ENCODE results near the gene B4GALNT4.
A peak's percentile ranks its signal among the peaks of the same experiment; 100 is the strongest.
"Not testable (repeated sequence)": the region's sequence is repeated elsewhere in the genome, so short reads cannot be mapped to it uniquely, and the experiment has no call there.

B4GALNT4 gene, protein sequence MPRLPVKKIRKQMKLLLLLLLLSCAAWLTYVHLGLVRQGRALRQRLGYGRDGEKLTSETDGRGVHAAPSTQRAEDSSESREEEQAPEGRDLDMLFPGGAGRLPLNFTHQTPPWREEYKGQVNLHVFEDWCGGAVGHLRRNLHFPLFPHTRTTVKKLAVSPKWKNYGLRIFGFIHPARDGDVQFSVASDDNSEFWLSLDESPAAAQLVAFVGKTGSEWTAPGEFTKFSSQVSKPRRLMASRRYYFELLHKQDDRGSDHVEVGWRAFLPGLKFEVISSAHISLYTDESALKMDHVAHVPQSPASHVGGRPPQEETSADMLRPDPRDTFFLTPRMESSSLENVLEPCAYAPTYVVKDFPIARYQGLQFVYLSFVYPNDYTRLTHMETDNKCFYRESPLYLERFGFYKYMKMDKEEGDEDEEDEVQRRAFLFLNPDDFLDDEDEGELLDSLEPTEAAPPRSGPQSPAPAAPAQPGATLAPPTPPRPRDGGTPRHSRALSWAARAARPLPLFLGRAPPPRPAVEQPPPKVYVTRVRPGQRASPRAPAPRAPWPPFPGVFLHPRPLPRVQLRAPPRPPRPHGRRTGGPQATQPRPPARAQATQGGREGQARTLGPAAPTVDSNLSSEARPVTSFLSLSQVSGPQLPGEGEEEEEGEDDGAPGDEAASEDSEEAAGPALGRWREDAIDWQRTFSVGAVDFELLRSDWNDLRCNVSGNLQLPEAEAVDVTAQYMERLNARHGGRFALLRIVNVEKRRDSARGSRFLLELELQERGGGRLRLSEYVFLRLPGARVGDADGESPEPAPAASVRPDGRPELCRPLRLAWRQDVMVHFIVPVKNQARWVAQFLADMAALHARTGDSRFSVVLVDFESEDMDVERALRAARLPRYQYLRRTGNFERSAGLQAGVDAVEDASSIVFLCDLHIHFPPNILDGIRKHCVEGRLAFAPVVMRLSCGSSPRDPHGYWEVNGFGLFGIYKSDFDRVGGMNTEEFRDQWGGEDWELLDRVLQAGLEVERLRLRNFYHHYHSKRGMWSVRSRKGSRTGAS

GRCh38 chr11:369336-370018, at the start of gene B4GALNT4:
Gene B4GALNT4 (plus strand): TSS chr11:369499. CDS start chr11:369804, 305 bp downstream.
- DNase-seq (ENCODE audit: low spot score): peak; percentile 69

DNA sequence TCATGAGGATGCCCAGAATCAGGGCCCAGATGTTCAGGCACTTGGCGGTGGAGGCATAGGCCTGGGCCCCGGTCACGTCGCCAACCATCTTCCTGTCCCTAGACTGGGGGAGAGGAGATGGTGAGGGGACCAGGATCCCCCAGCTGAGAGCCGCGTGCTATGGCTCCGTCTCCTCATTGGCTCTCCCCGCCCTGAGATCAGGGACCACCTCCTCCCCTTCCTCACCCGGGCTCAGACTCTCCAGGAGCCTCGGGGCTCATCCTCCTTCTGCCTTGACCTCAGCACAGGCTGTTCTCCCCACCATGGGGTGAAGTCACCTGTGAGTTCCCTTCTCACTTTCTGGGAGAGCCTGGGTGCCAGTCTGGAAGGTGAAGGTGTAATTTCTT, 49.4 kb upstream of the B4GALNT4 start:
- DNase-seq (ENCODE audit: low spot score): not testable (repeated sequence)

DNA sequence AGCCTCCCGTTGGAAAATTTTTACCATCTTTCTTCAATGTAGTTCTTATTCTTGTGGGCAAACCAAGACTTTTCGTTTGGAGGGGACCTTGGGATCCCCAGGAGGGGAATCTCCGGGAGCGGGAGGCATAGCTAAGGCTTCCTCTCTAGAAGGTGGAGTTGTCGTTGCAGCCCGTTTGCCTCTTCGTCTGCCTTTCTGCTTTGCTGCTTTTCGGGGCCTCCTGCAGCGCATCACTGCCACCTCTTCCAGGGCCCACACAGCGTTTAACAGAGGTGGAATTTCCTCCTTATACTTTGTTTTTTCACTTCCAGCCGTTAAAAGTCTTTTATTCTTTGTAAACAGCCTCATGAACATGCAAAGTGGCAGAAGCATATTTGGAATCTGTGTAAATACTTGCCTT, 45.1 kb upstream of the B4GALNT4 start:
- DNase-seq (ENCODE audit: low spot score): no peak

GRCh38 chr11:324593-325517, 44.4 kb upstream of the B4GALNT4 start:
- DNase-seq (ENCODE audit: low spot score): not testable (repeated sequence)

DNA sequence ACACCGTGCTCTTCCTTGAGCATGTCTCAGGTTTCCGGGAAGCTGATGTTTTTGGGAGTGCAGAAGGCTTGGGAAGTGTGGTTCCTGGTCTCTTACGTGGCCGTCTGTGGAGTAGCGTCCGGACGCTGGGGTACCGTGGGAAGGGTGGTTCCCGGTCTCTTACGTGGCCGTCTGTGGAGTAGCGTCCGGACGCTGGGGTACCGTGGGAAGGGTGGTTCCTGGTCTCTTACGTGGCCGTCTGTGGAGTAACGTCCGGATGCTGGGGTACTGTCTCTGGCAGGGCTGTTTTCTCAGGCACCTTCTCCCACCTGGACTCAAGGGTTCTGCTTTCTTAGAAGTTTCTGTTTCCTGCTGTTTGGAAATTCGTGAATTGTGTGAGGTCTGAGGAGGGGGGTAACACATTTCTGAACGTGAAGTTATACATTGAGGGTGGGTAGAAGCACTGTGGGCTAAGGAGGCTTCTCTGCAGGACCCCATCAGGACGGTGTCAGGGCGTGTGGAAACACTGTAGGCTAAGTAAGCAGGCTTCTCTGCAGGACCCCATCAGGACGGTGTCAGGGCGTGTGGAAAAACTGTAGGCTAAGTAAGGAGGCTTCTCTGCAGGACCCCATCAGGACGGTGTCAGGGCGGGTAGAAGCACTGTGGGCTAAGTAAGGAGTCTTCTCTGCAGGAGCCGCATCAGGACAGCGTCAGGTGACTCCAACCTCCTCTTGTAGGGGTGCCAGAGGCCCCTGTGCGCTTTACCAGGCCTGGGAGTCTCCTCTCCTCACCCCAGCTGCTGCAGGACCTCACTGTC, 43.3 kb upstream of the B4GALNT4 start:
- DNase-seq (ENCODE audit: low spot score): no peak

DNA sequence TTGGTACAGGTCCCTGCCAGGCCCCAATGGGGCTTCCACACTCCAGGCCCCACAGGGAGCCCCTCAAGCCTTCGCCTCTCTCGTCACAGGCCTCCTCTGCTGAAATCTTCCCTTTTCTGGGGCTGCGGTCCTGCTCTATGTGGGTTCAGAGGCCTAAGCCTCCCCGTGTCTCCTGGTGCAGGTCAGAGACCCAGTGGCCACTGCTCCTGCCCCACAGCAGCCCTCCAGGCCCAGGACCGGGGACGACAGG, 42.8 kb upstream of the B4GALNT4 start:
- DNase-seq (ENCODE audit: low spot score): no peak

DNA sequence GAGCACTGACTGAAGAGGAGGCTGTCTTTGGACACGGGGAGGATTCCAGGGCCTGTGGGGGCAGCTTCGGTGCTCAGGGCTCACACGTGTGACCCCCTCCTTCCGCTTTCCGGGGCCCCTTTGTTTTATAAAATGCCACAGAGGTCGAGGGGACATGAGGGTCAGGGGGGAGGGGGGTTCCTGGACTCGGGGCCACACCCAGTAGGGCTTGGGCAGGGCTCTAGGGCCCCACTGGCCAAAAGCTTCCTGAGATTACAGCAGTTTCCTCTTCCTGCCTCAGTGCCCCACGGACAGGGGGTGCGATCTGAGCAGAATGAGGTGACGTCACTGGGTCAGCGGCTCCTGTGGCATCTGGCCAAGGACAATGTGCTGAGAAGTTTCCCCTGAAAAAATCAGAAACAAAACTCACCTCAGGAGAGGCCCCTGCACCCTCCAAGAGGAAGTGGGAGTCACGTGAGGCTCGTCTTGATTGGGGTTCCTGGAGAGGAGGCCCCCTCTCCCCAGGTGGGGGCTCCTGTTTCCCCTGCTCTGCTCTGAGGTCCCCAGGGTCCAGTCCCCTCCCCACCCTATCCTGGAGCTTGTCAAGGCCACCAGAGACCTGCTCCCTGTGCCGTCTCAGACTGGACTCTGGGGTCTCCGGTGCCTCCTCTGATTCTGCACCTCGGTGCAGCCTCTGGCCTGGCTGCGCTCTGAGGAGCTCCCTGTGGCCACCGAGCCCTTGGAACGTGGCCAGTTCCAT, 42.3 kb upstream of the B4GALNT4 start:
- peak; percentile 73 for DNase-seq (ENCODE audit: low spot score)

GRCh38 chr11:327581-327923, 41.7 kb upstream of the B4GALNT4 start:
- DNase-seq (ENCODE audit: low spot score): no peak

DNA sequence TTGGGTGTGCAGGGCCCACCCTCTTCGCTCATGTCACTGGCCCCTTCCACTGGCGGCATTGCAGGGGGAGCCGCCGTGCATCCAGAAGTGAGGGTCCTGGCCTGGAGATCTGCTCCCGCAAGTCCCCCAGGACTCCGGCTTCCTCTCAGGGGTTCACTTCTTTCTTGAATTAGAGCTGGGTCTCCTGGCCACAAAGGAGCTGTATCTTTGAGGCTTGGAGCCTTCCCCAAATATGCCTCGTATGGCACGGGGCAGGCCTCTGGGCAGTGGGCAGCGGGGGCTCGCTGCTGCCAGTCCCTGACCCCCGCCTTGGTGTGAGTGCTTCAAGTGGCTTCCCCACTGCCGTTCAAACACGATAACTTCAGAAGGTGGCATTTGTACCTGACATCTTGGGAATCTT, 41.3 kb upstream of the B4GALNT4 start:
- no peak for DNase-seq (ENCODE audit: low spot score)

- DNase-seq (ENCODE audit: low spot score): not testable (repeated sequence)
Measured at GRCh38 chr11:328516-329100, 40.7 kb upstream of the B4GALNT4 start.

DNA sequence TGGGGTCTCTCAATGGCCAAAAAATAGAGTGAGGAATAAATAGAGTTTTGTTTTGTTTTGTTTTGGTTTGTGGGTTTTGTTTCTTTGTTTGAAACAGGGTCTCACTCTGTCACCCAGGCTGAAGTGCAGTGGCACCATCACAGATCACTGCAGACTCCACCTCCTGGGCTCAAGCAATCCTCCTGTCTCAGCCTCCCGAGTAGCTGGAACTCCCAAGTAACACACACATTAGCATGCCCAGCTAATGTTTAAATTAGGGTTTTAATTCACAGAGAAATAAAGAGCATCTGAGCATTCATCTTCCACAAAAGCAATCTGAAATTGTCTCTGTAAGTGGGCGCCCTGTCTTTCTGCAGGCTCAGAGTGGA, 39.4 kb upstream of the B4GALNT4 start:
- no peak for DNase-seq (ENCODE audit: low spot score)

GRCh38 chr11:330307-330693, 39.0 kb upstream of the B4GALNT4 start:
- DNase-seq (ENCODE audit: low spot score): no peak

DNA sequence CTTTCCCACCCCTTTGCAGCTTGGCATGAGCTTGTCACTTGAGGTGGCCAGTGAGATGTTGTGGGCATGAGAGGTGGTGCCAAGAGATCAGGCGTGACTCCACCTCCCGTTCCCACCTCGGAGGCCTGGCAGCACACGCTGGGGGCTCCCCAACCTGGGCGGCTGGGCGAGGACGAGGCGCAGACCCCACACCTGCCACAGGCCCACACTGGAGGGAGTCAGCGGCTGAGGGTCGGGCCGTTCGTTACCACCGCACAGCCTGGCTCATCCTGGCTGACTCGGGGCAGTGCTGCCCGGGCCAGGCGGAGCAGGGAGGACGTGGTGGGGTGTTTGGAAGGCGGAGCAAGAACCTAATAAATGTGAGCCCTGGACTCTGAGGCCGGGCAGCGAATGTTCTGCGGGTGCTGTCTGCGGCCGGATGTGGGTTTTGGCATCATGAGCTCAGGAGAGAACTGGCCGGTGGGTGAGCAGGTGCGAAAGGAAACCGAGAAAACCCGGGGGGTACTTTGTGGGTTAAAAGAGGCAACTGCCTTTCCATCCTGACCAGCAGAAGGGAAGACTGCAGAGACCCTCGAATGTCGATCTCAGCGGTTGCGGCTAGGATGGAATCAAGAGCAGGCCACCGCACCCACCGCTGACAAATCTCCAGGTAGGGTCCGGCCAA, 38.5 kb upstream of the B4GALNT4 start:
- no peak for DNase-seq (ENCODE audit: low spot score)

GRCh38 chr11:331358-332060, 37.8 kb upstream of the B4GALNT4 start:
- no peak for DNase-seq (ENCODE audit: low spot score)

GRCh38 chr11:332651-333480, 36.4 kb upstream of the B4GALNT4 start:
- DNase-seq (ENCODE audit: low spot score): no peak

DNA sequence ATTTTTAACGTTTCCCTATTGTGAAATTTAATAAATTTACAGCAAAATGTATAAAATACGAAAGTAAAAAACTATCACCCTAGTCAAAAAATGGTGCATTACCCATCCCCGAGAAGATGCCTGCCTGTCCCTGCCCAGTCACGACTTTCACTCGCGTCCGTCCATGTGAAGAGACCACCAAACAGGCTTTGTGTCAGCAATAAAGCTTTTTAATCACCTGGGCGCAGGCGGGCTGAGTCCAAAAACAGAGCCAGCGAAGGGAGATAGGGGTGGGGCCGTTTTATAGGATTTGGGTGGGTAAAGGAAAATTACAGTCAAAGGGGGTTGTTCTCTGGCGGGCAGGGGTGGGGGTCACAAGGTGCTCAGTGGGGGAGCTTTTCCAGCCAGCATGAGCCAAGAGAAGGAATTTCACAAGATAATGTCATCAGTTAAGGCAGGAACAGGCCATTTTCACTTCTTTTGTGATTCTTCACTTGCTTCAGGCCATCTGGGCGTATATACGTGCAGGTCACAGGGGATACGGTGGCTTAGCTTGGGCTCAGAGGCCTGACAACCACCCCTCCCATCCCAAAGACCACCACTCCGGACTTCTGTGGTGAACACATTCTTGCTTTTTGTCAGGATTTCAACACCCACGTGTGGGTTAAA, 35.6 kb upstream of the B4GALNT4 start:
- DNase-seq (ENCODE audit: low spot score): not testable (repeated sequence)

All from Ammon's horn (tissue), 1 donor.